ENCODE measurements around the gene DVL3.

Gene DVL3

GRCh38 chr3:184211297-184211696, 56.1 kb downstream of the DVL3 start:
- Histone ChIP-seq H2AFZ (ENCODE audit: low read depth, low read length, severe bottlenecking) (no peak overlapping the region), H3K9me3 (ENCODE audit: insufficient read depth, low read length) (no peaks in the 10 kb centered on the region), H3K4me2 (ENCODE audit: low read depth, low read length, poor library complexity, severe bottlenecking) (no peak overlapping the region), H4K20me1 (ENCODE audit: low read depth, low read length) (no peaks in the 10 kb centered on the region), H3K36me3 (ENCODE audit: low read length) (no peaks in the 10 kb centered on the region), H3K9ac (ENCODE audit: low read length) (no peak overlapping the region), H3K9me2 (replicated peaks; ENCODE audit: insufficient read depth, low read length) (no peaks in the 10 kb centered on the region), H3K79me2 (ENCODE audit: insufficient read depth, low read length) (no peaks in the 10 kb centered on the region), H3K4me3 (ENCODE audit: insufficient read depth, low read length, poor library complexity, severe bottlenecking) (no peak overlapping the region), H3K27me3 (ENCODE audit: low read length) (no peaks in the 10 kb centered on the region), H3F3A (ENCODE audit: insufficient read depth) (no peaks in the 10 kb centered on the region), H3K27ac (ENCODE audit: low read depth, low read length) (no peak overlapping the region)
- no peak for TF ChIP-seq EZH2phosphoT487 (conservative IDR thresholded peaks at IDR 0.05; ENCODE audit: low read length)
- TF ChIP-seq CTCF (IDR thresholded peaks at IDR 0.05; ENCODE audit: insufficient read depth, low read length, poor library complexity, severe bottlenecking): no peak

- no peaks in the 10 kb centered on the region for H3K9me3 ChIP-seq (ENCODE audit: insufficient read depth, low read length)
- H3K9ac ChIP-seq (ENCODE audit: low read length): no peak overlapping the region
- no peak for TF ChIP-seq CTCF (IDR thresholded peaks at IDR 0.05; ENCODE audit: insufficient read depth, low read length, poor library complexity, severe bottlenecking)
- TF ChIP-seq EZH2phosphoT487 (conservative IDR thresholded peaks at IDR 0.05; ENCODE audit: low read length): no peak
- no peaks in the 10 kb centered on the region for H3K36me3 ChIP-seq (ENCODE audit: low read length)
- no peak overlapping the region for H2AFZ ChIP-seq (ENCODE audit: low read depth, low read length, severe bottlenecking)
- no peaks in the 10 kb centered on the region for H3K79me2 ChIP-seq (ENCODE audit: insufficient read depth, low read length)
- no peak overlapping the region for H3K4me3 ChIP-seq (ENCODE audit: insufficient read depth, low read length, poor library complexity, severe bottlenecking)
- no peaks in the 10 kb centered on the region for H3F3A ChIP-seq (ENCODE audit: insufficient read depth)
- no peaks in the 10 kb centered on the region for H3K9me2 ChIP-seq (replicated peaks; ENCODE audit: insufficient read depth, low read length)
- no peaks in the 10 kb centered on the region for H3K27me3 ChIP-seq (ENCODE audit: low read length)
- H3K4me2 ChIP-seq (ENCODE audit: low read depth, low read length, poor library complexity, severe bottlenecking): no peak overlapping the region
- H3K27ac ChIP-seq (ENCODE audit: low read depth, low read length): no peak overlapping the region
- H4K20me1 ChIP-seq (ENCODE audit: low read depth, low read length): no peaks in the 10 kb centered on the region
These were observed 56.5 kb downstream of the DVL3 start for GRCh38 chr3:184211718-184212117.

DNA sequence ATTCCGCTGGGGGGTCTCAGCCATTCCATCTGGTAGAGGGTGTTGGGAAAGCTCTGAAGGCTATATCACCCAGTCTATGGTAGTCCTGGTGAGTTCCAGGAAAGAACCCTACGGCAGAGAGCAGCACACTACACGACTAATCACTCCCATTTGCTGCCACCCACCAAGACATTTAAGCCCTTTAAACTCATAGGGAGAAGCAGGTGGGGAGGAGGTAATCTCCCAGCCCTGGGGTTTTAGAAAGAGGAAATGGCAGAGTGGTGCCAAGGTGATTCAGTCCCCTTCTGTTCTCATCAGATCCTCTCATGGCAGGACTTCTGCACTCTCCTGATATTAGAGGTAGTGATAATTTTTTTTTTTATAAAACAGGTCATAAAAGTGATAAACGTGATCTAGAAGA, 63.6 kb downstream of the DVL3 start:
- H3K4me2 ChIP-seq (ENCODE audit: low read depth, low read length, poor library complexity, severe bottlenecking): no peak overlapping the region
- TF ChIP-seq CTCF (IDR thresholded peaks at IDR 0.05; ENCODE audit: insufficient read depth, low read length, poor library complexity, severe bottlenecking): no peak
- no peak for TF ChIP-seq EZH2phosphoT487 (conservative IDR thresholded peaks at IDR 0.05; ENCODE audit: low read length)
- H3K36me3 ChIP-seq (ENCODE audit: low read length): no peaks in the 10 kb centered on the region
- H3F3A ChIP-seq (ENCODE audit: insufficient read depth): no peaks in the 10 kb centered on the region
- H3K9me2 ChIP-seq (replicated peaks; ENCODE audit: insufficient read depth, low read length): no peaks in the 10 kb centered on the region
- no peak overlapping the region for H3K4me3 ChIP-seq (ENCODE audit: insufficient read depth, low read length, poor library complexity, severe bottlenecking)
- no peaks in the 10 kb centered on the region for H3K9me3 ChIP-seq (ENCODE audit: insufficient read depth, low read length)
- no peak overlapping the region for H3K27ac ChIP-seq (ENCODE audit: low read depth, low read length)
- H3K27me3 ChIP-seq (ENCODE audit: low read length): no peaks in the 10 kb centered on the region
- H2AFZ ChIP-seq (ENCODE audit: low read depth, low read length, severe bottlenecking): no peak overlapping the region
- H3K79me2 ChIP-seq (ENCODE audit: insufficient read depth, low read length): no peaks in the 10 kb centered on the region
- no peak overlapping the region for H3K9ac ChIP-seq (ENCODE audit: low read length)
- no peaks in the 10 kb centered on the region for H4K20me1 ChIP-seq (ENCODE audit: low read depth, low read length)

- H2AFZ ChIP-seq (ENCODE audit: low read depth, low read length, severe bottlenecking): no peak overlapping the region
These were observed 67.3 kb downstream of the DVL3 start for GRCh38 chr3:184222521-184222920.

More at GRCh38 chr3:184222521-184222920, 67.3 kb downstream of the DVL3 start:
- H3K79me2 ChIP-seq (ENCODE audit: insufficient read depth, low read length): no peaks in the 10 kb centered on the region
- no peaks in the 10 kb centered on the region for H3K27me3 ChIP-seq (ENCODE audit: low read length)
- no peaks in the 10 kb centered on the region for H3K9me3 ChIP-seq (ENCODE audit: insufficient read depth, low read length)
- H4K20me1 ChIP-seq (ENCODE audit: low read depth, low read length): no peaks in the 10 kb centered on the region
- H3K4me2 ChIP-seq (ENCODE audit: low read depth, low read length, poor library complexity, severe bottlenecking): no peak overlapping the region
- H3K9me2 ChIP-seq (replicated peaks; ENCODE audit: insufficient read depth, low read length): no peaks in the 10 kb centered on the region
- H3K4me3 ChIP-seq (ENCODE audit: insufficient read depth, low read length, poor library complexity, severe bottlenecking): no peak overlapping the region
- no peaks in the 10 kb centered on the region for H3F3A ChIP-seq (ENCODE audit: insufficient read depth)
- TF ChIP-seq CTCF (IDR thresholded peaks at IDR 0.05; ENCODE audit: insufficient read depth, low read length, poor library complexity, severe bottlenecking) (no peak), EZH2phosphoT487 (conservative IDR thresholded peaks at IDR 0.05; ENCODE audit: low read length) (no peak)
- H3K27ac ChIP-seq (ENCODE audit: low read depth, low read length): no peak overlapping the region
- H3K36me3 ChIP-seq (ENCODE audit: low read length): no peaks in the 10 kb centered on the region
- H3K9ac ChIP-seq (ENCODE audit: low read length): no peak overlapping the region

Data from SU-DHL-6 (cell line).